Mesothelial cell of epicardium (in vitro differentiated cells): ENCODE results near the gene EYA3. TPM values are rescaled to one million over a fixed set of nuclear protein-coding genes. Genes with fewer than 3 reads are reported as not detected.

ENCODE experiments used
- DNase-seq, 2 experiments: peaks; one replicate each; pipeline ENCODE4 v3.0.0; 2021; ENCODE audit warnings: low spot score in 2 of 2; ENCODE audit not compliant: unreplicated experiment in 2 of 2
- H3K27ac Mint-ChIP-seq: 2 replicates; pipeline ENCODE4 v1.8.0; 2021; ENCODE audit warnings: mixed read lengths
- H3K27me3 Mint-ChIP-seq: 2 replicates; pipeline ENCODE4 v1.8.0; 2021; ENCODE audit warnings: low read depth, mixed read lengths
- H3K36me3 Mint-ChIP-seq: 2 replicates; pipeline ENCODE4 v1.8.0; 2021; ENCODE audit warnings: mixed read lengths
- H3K4me1 Mint-ChIP-seq: 2 replicates; pipeline ENCODE4 v1.8.0; 2021; ENCODE audit warnings: mixed read lengths
- H3K4me3 Mint-ChIP-seq: 2 replicates; pipeline ENCODE4 v1.8.0; 2021; ENCODE audit warnings: mild to moderate bottlenecking, moderate library complexity, mixed read lengths
- H3K9me3 Mint-ChIP-seq: 2 replicates; pipeline ENCODE4 v1.8.0; 2021; ENCODE audit warnings: mixed read lengths
- CTCF ChIP-seq: fragments of 200-600 bp; sonication (generic); IDR thresholded peaks from one replicate; pipeline ENCODE4 v1.5.0; 2021; ENCODE audit warnings: antibody characterized with exemption; ENCODE audit not compliant: unreplicated experiment
- total RNA-seq: library from RNA; stranded (reverse); gene quantifications from 3 replicates; pipeline ENCODE4 v1.2.1, GENCODE V29; 2021

The EYA3 gene
- total RNA-seq, 1 donor from 2014 or later = 29.3 TPM

GRCh38 chr1:27963393-27963792 lies 125.0 kb downstream of the EYA3 start:
- no peak for DNase-seq
- Mint-ChIP-seq H3K9me3 (no peaks in the 10 kb centered on the region), H3K27ac (no peak overlapping the region), H3K27me3 (no peaks in the 10 kb centered on the region), H3K4me3 (no peak overlapping the region), H3K4me1 (peaks cover 24% of the 10 kb centered on the region), H3K36me3 (peaks cover 15% of the 10 kb centered on the region)
- no peak for TF ChIP-seq CTCF

GRCh38 chr1:27961646-27962221 lies 126.7 kb downstream of the EYA3 start:
- peak overlapping the region; percentile 73 for H3K4me3 Mint-ChIP-seq
- no peaks in the 10 kb centered on the region for H3K27me3 Mint-ChIP-seq
- peak overlapping the region; percentile 76 for H3K27ac Mint-ChIP-seq
- TF ChIP-seq CTCF = no peak
- peaks cover 24% of the 10 kb centered on the region for H3K4me1 Mint-ChIP-seq
- no peaks in the 10 kb centered on the region for H3K9me3 Mint-ChIP-seq
- no peak for DNase-seq
- peaks cover 10% of the 10 kb centered on the region for H3K36me3 Mint-ChIP-seq

- no peaks in the 10 kb centered on the region for H3K27me3 Mint-ChIP-seq
- H3K9me3 Mint-ChIP-seq = no peaks in the 10 kb centered on the region
- peaks cover 7% of the 10 kb centered on the region for H3K36me3 Mint-ChIP-seq
- H3K4me1 Mint-ChIP-seq = peaks cover 24% of the 10 kb centered on the region
- peak overlapping the region; percentile 76 for H3K27ac Mint-ChIP-seq
- TF ChIP-seq CTCF = no peak
- H3K4me3 Mint-ChIP-seq = peak overlapping the region; percentile 73
- no peak for DNase-seq
Observed at GRCh38 chr1:27960762-27961645, 127.4 kb downstream of the EYA3 start.

GRCh38 chr1:27959792-27960603 lies 128.4 kb downstream of the EYA3 start, which contains the start of gene XKR8:
XKR8 (plus strand) TSS chr1:27959973; CDS start chr1:27960070, 97 bp downstream.
- H3K4me1 Mint-ChIP-seq = peaks cover 24% of the 10 kb centered on the region

More at GRCh38 chr1:27959792-27960603, 128.4 kb downstream of the EYA3 start, which contains the start of gene XKR8:
- TF ChIP-seq CTCF = peak; percentile 28
- Mint-ChIP-seq H3K9me3 (no peaks in the 10 kb centered on the region), H3K27ac (peak within 1 kb of the TSS; percentile 90), H3K27me3 (no peaks in the 10 kb centered on the region), H3K36me3 (peaks cover 6% of the 10 kb centered on the region), H3K4me3 (peak within 1 kb of the TSS; percentile 73)
- DNase-seq = peak; percentile 60 to 83
